CD4-positive, alpha-beta T cell (primary cell): ENCODE data around the gene CDC42BPG. TPM values are rescaled to one million over a fixed set of nuclear protein-coding genes. Genes with fewer than 3 reads are reported as not detected.

ENCODE experiments used
- ATAC-seq: fragments of 200-7000 bp; cut with Tn5 transposase; one replicate; pipeline ENCODE4 v1.10.0; 2022; ENCODE audit warnings: mild to moderate bottlenecking; ENCODE audit not compliant: poor library complexity
- CTCF ChIA-PET: fragments of 350-600 bp; sonication (Branson Sonifier 250); formaldehyde crosslinking; loops from one replicate; lab custom pipeline; 2021; ENCODE audit warnings: antibody characterized with exemption, inconsistent platforms; lab: Charles Lee
- POLR2A ChIA-PET: fragments of 350-600 bp; sonication (Branson Sonifier 250); formaldehyde crosslinking; loops from one replicate; lab custom pipeline; 2021; ENCODE audit warnings: antibody characterized with exemption, inconsistent platforms; lab: Charles Lee
- DNase-seq, 14 experiments: peaks; one replicate each; pipeline ENCODE4 v3.0.0-alpha.2; 2013 to 2020; ENCODE audit warnings: mixed read lengths in 2 of 14
- H3K27ac ChIP-seq, 2 donors: one replicate each; pipeline versions ENCODE4 v1.5.1 to v1.7.0; 2013; ENCODE audit warnings: low read length in 2 of 2, low read depth in 1 of 2, mild to moderate bottlenecking in 1 of 2
- H3K27me3 ChIP-seq, 2 experiments: 1 replicate in 1 of 2; 2 replicates in 1 of 2; pipeline versions ENCODE4 v1.6.1 to v1.7.0; 2013; ENCODE audit warnings: low read length in 2 of 2, control low read depth in 1 of 2, mild to moderate bottlenecking in 1 of 2, moderate library complexity in 1 of 2; ENCODE audit not compliant: insufficient read depth in 2 of 2, control insufficient read depth in 1 of 2
- H3K36me3 ChIP-seq: one replicate; pipeline ENCODE4 v1.6.1; 2013; ENCODE audit warnings: low read length, control low read depth; ENCODE audit not compliant: insufficient read depth
- H3K4me1 ChIP-seq: one replicate; pipeline ENCODE4 v1.6.1; 2013; ENCODE audit warnings: low read length, control low read depth; ENCODE audit not compliant: insufficient read depth
- H3K4me3 ChIP-seq: one replicate; pipeline ENCODE4 v1.5.1; 2013; ENCODE audit warnings: mild to moderate bottlenecking, low read length, moderate library complexity
- H3K9me3 ChIP-seq, 2 experiments: 1 replicate in 1 of 2; 2 replicates in 1 of 2; pipeline versions ENCODE4 v1.6.1 to v1.7.0; 2013; ENCODE audit warnings: low read length in 2 of 2, mild to moderate bottlenecking in 2 of 2, control low read depth in 1 of 2, moderate library complexity in 1 of 2; ENCODE audit not compliant: control insufficient read depth in 1 of 2, insufficient read depth in 1 of 2
- H3K27ac Mint-ChIP-seq: one replicate; pipeline ENCODE4 v1.8.0; 2020; ENCODE audit warnings: mixed read lengths
- H3K27me3 Mint-ChIP-seq: one replicate; pipeline ENCODE4 v1.8.0; 2021; ENCODE audit warnings: mixed read lengths
- H3K36me3 Mint-ChIP-seq: one replicate; pipeline ENCODE4 v1.8.0; 2021; ENCODE audit warnings: low read depth, mixed read lengths
- H3K4me1 Mint-ChIP-seq: one replicate; pipeline ENCODE4 v1.8.0; 2021; ENCODE audit warnings: low read depth, mixed read lengths
- H3K4me3 Mint-ChIP-seq: one replicate; pipeline ENCODE4 v1.8.0; 2020; ENCODE audit warnings: mild to moderate bottlenecking, mixed read lengths
- H3K9me3 Mint-ChIP-seq: one replicate; pipeline ENCODE4 v1.8.0; 2020; ENCODE audit warnings: mixed read lengths
- intact Hi-C, 2 experiments: fragments of 100-400 bp; cut with DNase I in 1 of 2; cut with micrococcal nuclease in 1 of 2; formaldehyde crosslinking; loops; one replicate each; pipeline versions ENCODE4 v1.15.1 to v1.9.0; 2023 to 2025; cut with DNase I, micrococcal nuclease
- total RNA-seq, 174 experiments: library from RNA in 2 of 174; stranded (reverse) in 2 of 174; gene quantifications; one replicate each; pipeline ENCODE4 v1.2.3 and lab custom pipeline; 2021 to 2026
- TF ChIP-seq, protein P1 (sequence below): fragments of 200-600 bp; IDR thresholded peaks from one replicate; pipeline ENCODE4 v1.8.0; 2022; ENCODE audit warnings: antibody characterized with exemption, mild to moderate bottlenecking

The CDC42BPG gene
- total RNA-seq, 2 experiments from 2014 or later: 6.9 to 9.7 TPM

DNA sequence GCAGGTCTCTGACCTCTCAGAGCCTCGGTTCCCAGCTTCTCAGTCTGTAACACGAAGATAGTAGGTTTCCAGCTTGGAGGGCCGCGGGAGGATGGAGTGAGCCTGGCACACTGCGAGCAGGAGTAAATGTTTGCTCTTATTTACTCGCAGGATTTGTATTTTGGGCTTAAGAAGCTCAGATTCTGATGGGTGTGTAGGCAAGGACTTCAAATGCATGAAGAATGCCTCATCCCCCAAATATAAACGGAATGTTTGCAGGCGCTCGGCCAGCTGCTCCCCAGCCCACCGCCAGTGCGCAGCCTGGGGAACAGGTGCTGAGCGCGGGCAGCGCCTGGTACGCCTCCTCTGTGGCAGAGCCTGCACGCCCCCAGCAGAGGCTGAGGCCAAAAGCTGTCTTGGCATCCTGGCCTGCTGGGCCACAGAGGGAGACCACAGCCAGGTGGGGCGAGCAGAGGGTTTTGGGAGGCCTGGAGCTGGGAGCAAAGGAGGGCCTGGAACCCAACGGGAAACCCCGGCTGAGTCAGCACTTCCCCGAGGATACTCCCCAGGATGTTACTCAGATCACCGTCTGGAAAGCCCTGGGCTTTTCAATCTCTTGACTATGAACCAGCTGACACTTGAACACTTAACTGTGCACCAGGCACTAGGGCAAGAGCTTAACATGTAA lies 24.6 kb upstream of the CDC42BPG start:
- peaks cover 77% of the 10 kb centered on the region for H3K36me3 Mint-ChIP-seq
- peak overlapping the region; percentile 44 for H3K4me3 ChIP-seq
- H3K4me1 Mint-ChIP-seq: peaks cover 89% of the 10 kb centered on the region
- peak overlapping the region; percentile 93 for H3K27ac Mint-ChIP-seq
- H3K9me3 ChIP-seq: no peaks in the 10 kb centered on the region
- peaks cover 66% of the 10 kb centered on the region for H3K36me3 ChIP-seq
- DNase-seq: peak in 4 of 14 experiments; percentile 49 to 76 (median 62)
- no peaks in the 10 kb centered on the region for H3K27me3 Mint-ChIP-seq
- TF ChIP-seq, protein P1, sequence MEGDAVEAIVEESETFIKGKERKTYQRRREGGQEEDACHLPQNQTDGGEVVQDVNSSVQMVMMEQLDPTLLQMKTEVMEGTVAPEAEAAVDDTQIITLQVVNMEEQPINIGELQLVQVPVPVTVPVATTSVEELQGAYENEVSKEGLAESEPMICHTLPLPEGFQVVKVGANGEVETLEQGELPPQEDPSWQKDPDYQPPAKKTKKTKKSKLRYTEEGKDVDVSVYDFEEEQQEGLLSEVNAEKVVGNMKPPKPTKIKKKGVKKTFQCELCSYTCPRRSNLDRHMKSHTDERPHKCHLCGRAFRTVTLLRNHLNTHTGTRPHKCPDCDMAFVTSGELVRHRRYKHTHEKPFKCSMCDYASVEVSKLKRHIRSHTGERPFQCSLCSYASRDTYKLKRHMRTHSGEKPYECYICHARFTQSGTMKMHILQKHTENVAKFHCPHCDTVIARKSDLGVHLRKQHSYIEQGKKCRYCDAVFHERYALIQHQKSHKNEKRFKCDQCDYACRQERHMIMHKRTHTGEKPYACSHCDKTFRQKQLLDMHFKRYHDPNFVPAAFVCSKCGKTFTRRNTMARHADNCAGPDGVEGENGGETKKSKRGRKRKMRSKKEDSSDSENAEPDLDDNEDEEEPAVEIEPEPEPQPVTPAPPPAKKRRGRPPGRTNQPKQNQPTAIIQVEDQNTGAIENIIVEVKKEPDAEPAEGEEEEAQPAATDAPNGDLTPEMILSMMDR: no peak
- no peaks in the 10 kb centered on the region for H3K9me3 Mint-ChIP-seq
- peak overlapping the region; percentile 82 for H3K4me3 Mint-ChIP-seq
- H3K27me3 ChIP-seq: no peaks in the 10 kb centered on the region
- peak; percentile 58 for ATAC-seq
- intact Hi-C loops: loop anchor here (1.0 to 10.0 kb wide), 3 partner anchors 10 to 94 kb away; partner anchors contain the start of gene SF1 (in 1 of the 2)
- peak overlapping the region; percentile 65 to 70 for H3K27ac ChIP-seq
- POLR2A ChIA-PET: interaction anchor here (0.6 to 27.2 kb wide), 7 partner anchors 9 to 1977 kb away, joined by 3 to 767 read pairs (median 3); partner anchors contain the start of gene EHD1
- H3K4me1 ChIP-seq: peaks cover 99% of the 10 kb centered on the region
- CTCF ChIA-PET: interaction anchor here (0.9 to 3.7 kb wide), 9 partner anchors 8 to 25 kb away, joined by 3 to 26 read pairs (median 12); partner anchors contain the start of genes CDC42BPG and EHD1

DNA sequence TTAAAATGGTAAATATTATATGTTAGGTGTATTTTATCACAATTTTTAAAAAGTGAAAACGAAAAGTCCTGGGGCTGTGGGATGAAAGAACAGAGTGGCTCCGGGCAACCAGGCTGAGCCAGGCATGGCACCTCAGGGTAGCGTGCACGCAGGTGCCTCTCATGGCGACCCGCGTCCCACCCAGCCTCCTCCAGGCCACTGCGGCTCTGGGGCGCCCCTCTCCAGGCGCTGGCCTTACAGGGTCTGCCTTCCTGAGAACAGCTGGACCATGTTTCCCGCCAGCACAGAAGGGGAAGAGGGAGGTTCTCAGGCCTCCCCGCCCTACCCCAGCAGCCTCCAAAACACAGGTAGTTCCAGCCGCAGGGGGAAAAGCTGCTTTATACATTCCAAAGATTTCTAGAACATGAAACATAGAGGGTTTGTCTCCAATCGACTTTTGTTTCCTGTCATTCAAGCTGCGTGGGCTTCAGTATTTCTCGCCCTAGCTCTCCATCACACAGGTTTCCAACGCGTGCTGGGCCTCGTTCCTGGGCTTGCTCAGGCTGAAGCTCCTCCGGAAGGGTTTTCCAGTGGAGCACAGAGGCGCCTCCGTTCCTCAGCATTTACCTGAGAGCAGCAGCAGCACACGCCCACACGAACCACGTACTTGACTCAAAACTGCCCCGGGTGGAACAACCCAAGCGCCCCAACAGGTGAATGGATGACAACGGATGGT lies 23.5 kb upstream of the CDC42BPG start:
- ChIA-PET POLR2A (interaction anchor here (0.7 to 27.2 kb wide), 6 partner anchors 8 to 1493 kb away, joined by 3 to 767 read pairs (median 46); partner anchors contain the start of genes EHD1 and RASGRP2), CTCF (interaction anchor here (2.3 to 3.7 kb wide), 6 partner anchors 9 to 23 kb away, joined by 8 to 26 read pairs (median 16); partner anchors contain the start of genes CDC42BPG and EHD1)
- peak in 1 of 14 experiments; percentile 19 for DNase-seq
- Mint-ChIP-seq H3K9me3 (no peaks in the 10 kb centered on the region), H3K27me3 (no peaks in the 10 kb centered on the region), H3K27ac (peak overlapping the region; percentile 93), H3K4me3 (peak overlapping the region; percentile 82), H3K36me3 (peaks cover 70% of the 10 kb centered on the region), H3K4me1 (peaks cover 94% of the 10 kb centered on the region)
- TF ChIP-seq, protein P1: no peak
- Histone ChIP-seq H3K36me3 (peaks cover 57% of the 10 kb centered on the region), H3K27me3 (no peaks in the 10 kb centered on the region), H3K4me3 (no peak overlapping the region), H3K9me3 (no peaks in the 10 kb centered on the region), H3K4me1 (peaks cover 100% of the 10 kb centered on the region), H3K27ac (peak overlapping the region; percentile 65 to 70)
- ATAC-seq: no peak
- intact Hi-C loops: loop anchor here (1.0 to 10.0 kb wide), 2 partner anchors 15 to 93 kb away; partner anchors contain the start of gene SF1 (in 1 of the 2)

GRCh38 chr11:64866173-64866491 lies 21.7 kb upstream of the CDC42BPG start:
- no peaks in the 10 kb centered on the region for H3K27me3 Mint-ChIP-seq
- ChIA-PET POLR2A (interaction anchor here (14.4 to 27.2 kb wide), 2 partner anchors 14 to 15 kb away, joined by 293 to 767 read pairs; partner anchors contain the start of gene EHD1), CTCF (interaction anchor here (2.7 to 5.8 kb wide), 3 partner anchors 10 to 21 kb away, joined by 10 to 33 read pairs (median 19); partner anchors contain the start of gene EHD1)
- peak overlapping the region; percentile 93 for H3K27ac Mint-ChIP-seq
- no peaks in the 10 kb centered on the region for H3K27me3 ChIP-seq
- no peaks in the 10 kb centered on the region for H3K9me3 ChIP-seq
- no peak overlapping the region for H3K4me3 ChIP-seq
- peaks cover 45% of the 10 kb centered on the region for H3K36me3 ChIP-seq
- H3K9me3 Mint-ChIP-seq: no peaks in the 10 kb centered on the region
- intact Hi-C loops: loop anchor here in 1 of 2 experiments (10.0 kb wide), 1 partner anchor 91 kb away; the partner anchor contains the start of gene SF1
- peak overlapping the region; percentile 71 for H3K4me3 Mint-ChIP-seq
- TF ChIP-seq, protein P1: no peak
- peak in 2 of 14 experiments; percentile 31 to 60 for DNase-seq
- peaks cover 92% of the 10 kb centered on the region for H3K4me1 Mint-ChIP-seq
- ATAC-seq: no peak
- H3K36me3 Mint-ChIP-seq: peaks cover 69% of the 10 kb centered on the region
- H3K4me1 ChIP-seq: peaks cover 100% of the 10 kb centered on the region
- H3K27ac ChIP-seq: peak overlapping the region; percentile 82 to 89
